GM18526 (cell line): ENCODE measurements around the gene PIP4K2B.
A peak's percentile ranks its signal among the peaks of the same experiment; 100 is the strongest.

Experiments used
- POLR2A ChIP-seq: IDR thresholded peaks from 3 replicates; pipeline ENCODE4 v1.6.1; 2011; ENCODE audit not compliant: insufficient read length; ENCODE audit errors: extremely low read depth

The PIP4K2B gene

DNA sequence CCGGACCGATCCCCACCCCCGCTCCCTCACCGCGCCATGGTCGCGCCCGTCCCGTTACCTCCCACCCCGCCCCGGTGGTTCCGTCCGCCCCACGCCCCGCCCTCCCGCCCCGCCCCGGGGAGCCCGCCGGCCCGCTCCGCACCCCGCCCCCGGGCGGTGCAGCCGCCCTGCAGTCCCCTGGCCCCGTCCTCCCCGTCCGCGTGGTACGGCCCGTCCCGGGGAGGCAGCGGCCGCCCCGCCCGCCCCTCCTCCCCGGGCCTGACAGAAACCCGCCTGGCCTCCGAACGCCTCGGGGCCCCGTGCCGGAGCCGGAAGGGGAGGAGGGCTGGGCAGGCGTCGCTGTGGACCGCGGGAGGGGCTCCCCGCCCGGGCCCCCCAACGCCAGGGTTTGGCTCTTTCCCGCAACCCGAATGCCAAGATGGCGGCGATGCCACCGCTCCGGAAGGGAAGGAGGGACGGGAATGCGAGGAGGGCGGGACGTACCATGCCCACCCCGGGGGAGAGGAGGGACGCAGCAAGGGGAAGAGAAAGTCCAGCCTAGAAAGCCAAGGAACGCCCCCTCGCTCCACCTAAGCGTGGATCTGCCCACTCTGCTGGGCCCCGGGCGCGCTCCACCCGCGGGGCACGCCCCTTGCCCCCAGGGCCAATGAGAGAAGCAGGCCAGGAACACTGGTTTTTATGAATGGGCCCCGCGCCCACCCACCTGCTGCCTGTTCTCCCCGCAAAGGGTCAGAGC is at the start of gene PIP4K2B:
PIP4K2B (minus strand) TSS at position 56 of the 736 bp plus-strand sequence. CDS start 132 bp downstream, outside the sequence.
- peak; percentile 55 for TF ChIP-seq POLR2A

GRCh38 chr17:38848557-38848891 is 49.2 kb upstream of the PIP4K2B start:
- TF ChIP-seq POLR2A: no peak

DNA sequence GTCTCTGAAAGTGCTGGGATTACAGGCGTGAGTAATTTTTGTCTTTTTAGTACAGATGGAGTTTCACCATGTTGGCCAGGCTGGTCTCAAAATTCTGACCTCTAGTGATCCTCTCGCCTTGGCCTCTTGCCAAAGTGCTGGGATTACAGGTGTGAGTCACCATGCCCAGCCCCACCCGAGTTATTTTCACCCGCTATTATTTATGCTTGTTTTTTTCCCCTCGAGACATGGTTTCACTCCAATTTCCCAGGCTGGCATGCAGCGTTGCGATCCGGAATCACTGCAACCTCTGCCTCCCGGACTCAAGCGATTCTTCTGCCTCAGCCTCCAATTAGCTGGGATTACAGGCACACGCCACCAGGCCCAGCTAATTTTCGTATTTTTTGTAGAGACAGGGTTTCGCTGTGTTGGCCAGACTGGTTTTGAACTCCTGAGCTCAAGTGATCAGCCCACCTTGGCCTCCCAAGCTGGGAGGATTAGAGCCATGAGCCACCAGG is 45.0 kb upstream of the PIP4K2B start:
- no peak for TF ChIP-seq POLR2A

DNA sequence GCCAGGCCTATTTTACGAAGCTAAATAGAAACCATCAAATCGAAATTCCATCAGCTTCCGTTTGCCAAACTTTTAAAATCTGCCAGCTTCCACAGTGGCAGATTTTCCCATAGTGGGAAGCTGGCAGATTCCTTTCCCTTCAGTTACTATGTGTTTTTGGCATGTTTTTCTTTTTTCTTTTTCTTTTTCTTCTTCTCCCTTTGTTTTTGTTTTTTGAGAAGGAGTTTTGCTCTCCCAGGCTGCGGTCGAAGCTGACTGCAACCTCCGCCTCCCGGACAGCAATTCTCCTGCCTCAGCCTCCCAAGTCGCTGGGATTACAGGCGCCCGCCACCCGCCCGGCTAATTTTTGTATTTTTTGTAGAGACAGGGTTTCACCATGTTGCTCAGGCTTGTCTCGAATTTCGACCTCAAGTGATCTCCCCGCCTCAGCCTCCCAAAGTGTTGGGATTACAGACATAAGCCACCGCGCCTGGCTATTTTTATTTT is 26.4 kb upstream of the PIP4K2B start:
- TF ChIP-seq POLR2A: no peak

DNA sequence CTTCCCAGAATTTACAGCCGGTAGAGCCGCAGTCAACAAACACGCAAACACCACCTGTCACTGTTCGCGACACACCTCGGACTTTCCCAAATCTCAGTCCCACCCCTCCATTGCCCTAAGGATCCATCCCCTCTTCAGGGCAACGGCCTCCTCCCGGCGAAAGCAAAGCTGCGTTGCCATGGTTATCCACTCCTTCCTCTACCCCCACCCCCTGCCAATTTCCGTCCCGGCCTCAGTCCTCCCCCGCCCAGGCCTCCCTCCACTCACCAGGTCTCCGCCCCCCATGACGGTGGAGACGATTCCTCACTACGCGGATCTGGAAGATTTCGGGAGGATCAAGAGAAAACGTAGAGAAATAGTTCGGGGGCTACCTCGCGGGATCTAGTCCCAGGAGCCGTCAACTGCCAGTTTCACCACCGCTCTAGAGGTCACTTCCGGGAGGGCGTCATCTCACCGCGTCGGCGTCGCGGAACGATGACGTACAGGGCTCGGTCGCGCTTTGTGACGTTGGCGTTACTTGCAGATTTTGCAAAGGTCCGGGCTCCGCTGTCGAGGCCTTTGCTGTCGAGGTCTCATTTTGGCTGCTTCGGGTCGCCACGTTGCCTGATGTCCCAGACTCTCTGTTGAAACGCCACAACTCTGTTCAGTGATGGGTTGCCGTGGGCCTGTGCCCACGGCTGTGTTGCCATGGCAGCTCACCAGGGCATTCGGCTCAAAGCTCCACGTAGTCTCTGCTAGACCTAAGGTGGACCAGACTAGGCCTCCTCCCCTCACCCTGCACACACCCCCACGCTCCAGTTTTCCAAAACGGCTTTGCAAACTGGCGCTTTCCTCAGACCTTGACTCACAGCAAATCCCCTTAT is 25.8 kb upstream of the PIP4K2B start, which contains the start of gene CWC25:
CWC25 (minus strand) TSS at position 423 of the 863 bp plus-strand sequence; CDS start at position 285, 138 bp downstream.
- peak; percentile 83 for TF ChIP-seq POLR2A

DNA sequence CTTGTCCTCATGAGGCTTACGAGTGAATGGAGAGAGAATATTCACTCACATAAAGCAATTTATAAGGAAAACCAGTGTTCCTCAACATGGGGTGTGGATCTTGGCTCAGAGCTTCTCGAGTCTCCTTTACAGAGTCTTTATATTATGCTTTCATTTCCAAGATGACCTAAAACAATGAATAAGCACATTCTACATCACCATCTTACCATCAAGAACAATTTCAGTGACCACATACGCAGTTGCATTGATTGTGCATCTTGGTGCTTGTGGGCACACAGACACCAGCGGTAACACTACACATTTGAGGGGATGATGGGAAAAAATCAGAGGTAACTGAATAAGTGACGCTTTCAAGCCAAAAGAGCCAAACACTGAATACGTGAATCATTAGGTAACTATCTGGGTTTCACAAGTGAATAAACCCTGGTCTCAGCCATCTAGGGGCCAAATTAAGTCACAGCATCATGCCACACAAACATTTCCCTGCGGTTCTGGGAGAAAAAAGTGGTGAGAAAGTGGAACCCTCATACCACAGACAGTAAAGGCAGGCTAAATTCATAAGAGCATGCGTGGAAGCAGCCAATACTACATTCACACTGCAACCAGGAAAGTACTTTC is 16.3 kb upstream of the PIP4K2B start:
- TF ChIP-seq POLR2A: no peak

GRCh38 chr17:38809828-38810227 is 10.5 kb upstream of the PIP4K2B start:
- no peak for TF ChIP-seq POLR2A

DNA sequence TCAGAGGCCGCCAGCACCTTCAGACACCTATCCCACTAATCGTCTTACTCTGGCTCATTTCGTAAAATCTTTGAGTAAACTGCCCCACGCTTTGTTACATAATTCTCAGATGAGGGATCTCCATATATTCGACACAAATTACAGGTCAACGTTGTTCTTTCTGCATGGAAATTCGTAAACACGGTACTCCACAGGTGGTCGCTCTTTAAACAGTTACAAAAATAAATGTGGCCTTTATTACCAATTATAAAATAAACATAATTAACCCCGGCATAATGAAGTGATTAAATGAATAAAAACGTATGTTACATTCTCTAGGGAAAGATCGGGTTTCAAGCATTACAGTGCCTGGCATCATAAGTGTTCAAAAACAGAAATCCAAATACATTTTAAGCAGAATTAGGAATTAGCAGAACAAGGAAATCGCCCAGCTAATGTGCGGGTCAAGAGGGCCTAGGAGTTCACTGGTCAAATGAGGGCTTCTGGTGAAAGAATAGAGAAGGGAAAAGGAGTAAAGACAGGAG is 943 bp upstream of the PIP4K2B start:
- TF ChIP-seq POLR2A: no peak

- TF ChIP-seq POLR2A: no peak
Measured at GRCh38 chr17:38798614-38799500, 499 bp downstream of the PIP4K2B start.

DNA sequence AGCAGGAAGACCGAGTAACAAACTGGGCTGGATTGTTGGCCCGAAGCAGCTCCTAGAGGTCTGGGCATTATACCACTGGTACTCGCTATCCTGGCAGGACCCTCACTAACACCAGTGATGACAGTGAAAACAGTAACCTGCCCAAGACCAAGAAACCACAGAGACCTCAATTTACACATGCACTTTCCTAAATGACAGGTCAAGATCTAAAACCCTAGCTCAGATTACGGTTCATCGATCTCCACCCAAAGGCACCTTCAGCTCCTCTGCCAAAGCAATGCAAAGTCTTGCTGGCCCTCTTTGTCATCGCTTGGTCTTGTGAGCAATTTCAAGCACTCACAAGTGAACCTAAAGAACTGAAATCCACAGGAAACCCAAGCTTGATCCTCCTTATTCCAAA is 1.5 kb downstream of the PIP4K2B start:
- no peak for TF ChIP-seq POLR2A

GRCh38 chr17:38797158-38797490 is 2.2 kb downstream of the PIP4K2B start:
- TF ChIP-seq POLR2A: no peak

- no peak for TF ChIP-seq POLR2A
Measured at GRCh38 chr17:38796451-38797157, 2.8 kb downstream of the PIP4K2B start.

DNA sequence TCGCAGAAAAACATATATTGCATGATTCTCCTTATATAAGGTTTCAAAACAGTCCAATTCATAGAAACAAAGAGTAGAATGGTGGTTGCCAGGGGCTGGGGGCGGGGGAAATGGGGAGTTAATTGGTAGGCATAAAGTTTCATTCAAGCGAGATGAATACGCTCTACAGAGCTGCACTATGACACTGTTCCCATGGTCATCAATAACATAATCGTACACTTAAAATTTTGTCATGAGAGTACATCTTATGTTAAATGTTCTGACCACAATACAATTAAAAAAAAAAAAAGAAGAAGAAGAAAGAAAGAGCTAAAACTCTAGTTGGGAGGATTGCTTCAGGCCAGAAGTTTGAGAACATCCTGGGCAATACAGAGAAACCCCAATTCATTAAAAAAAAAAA is 5.1 kb downstream of the PIP4K2B start:
- TF ChIP-seq POLR2A: no peak

- TF ChIP-seq POLR2A: no peak
Measured at GRCh38 chr17:38791162-38791561, 8.2 kb downstream of the PIP4K2B start.
